AG09319 (cell line): ENCODE measurements around the gene ENC1.

Experiments
- DNase-seq: peaks from one replicate; pipeline ENCODE4 v3.0.0-alpha.2; 2010; ENCODE audit warnings: low read depth; ENCODE audit errors: extremely low read depth
- CTCF ChIP-seq: IDR thresholded peaks from 2 replicates; pipeline ENCODE4 v1.5.1; 2011; ENCODE audit warnings: low read depth, mild to moderate bottlenecking, inconsistent platforms, low read length, moderate library complexity

The ENC1 gene

GRCh38 chr5:74636552-74636951, 4.0 kb downstream of the ENC1 start:
- no peak for DNase-seq
- no peak for TF ChIP-seq CTCF

GRCh38 chr5:74636149-74636548, 4.4 kb downstream of the ENC1 start:
- no peak for TF ChIP-seq CTCF
- no peak for DNase-seq

GRCh38 chr5:74634611-74635286, 5.8 kb downstream of the ENC1 start:
- TF ChIP-seq CTCF = no peak
- no peak for DNase-seq

GRCh38 chr5:74633695-74634094, 6.8 kb downstream of the ENC1 start:
- no peak for TF ChIP-seq CTCF
- no peak for DNase-seq

- no peak for DNase-seq
- no peak for TF ChIP-seq CTCF
Measured at GRCh38 chr5:74632947-74633356, 7.6 kb downstream of the ENC1 start.

- TF ChIP-seq CTCF = no peak
- no peak for DNase-seq
Measured at GRCh38 chr5:74631081-74631953, 9.2 kb downstream of the ENC1 start.

GRCh38 chr5:74630453-74631066, 10.0 kb downstream of the ENC1 start:
- no peak for DNase-seq

More at GRCh38 chr5:74630453-74631066, 10.0 kb downstream of the ENC1 start:
- no peak for TF ChIP-seq CTCF
